GM19467 (cell line): Measurements from ENCODE around the gene SLC7A5.
"Not testable (repeated sequence)": the region's sequence is repeated elsewhere in the genome, so short reads cannot be mapped to it uniquely, and the experiment has no call there.

Experiments used
- ATAC-seq: cut with Tn5 transposase; IDR thresholded peaks from one replicate; pipeline ENCODE4 v1.9.1; 2021; ENCODE audit warnings: mild to moderate bottlenecking, moderate library complexity; ENCODE audit not compliant: unreplicated experiment

The SLC7A5 gene

GRCh38 chr16:87802670-87803069 lies 66.6 kb downstream of the SLC7A5 start:
- no peak for ATAC-seq

GRCh38 chr16:87801679-87802259 lies 67.5 kb downstream of the SLC7A5 start:
- no peak for ATAC-seq

- no peak for ATAC-seq
These were observed 68.8 kb downstream of the SLC7A5 start for GRCh38 chr16:87800497-87800896.

- no peak for ATAC-seq
These were observed 74.0 kb downstream of the SLC7A5 start for GRCh38 chr16:87795336-87795735.

GRCh38 chr16:87794485-87795078 lies 74.7 kb downstream of the SLC7A5 start:
- no peak for ATAC-seq

- ATAC-seq: no peak
These were observed 77.1 kb downstream of the SLC7A5 start for GRCh38 chr16:87792205-87792565.

GRCh38 chr16:87791295-87792204 lies 77.8 kb downstream of the SLC7A5 start:
- ATAC-seq: no peak

- no peak for ATAC-seq
These were observed 78.8 kb downstream of the SLC7A5 start for GRCh38 chr16:87790292-87791100.

- no peak for ATAC-seq
These were observed 79.6 kb downstream of the SLC7A5 start for GRCh38 chr16:87789437-87790291.

GRCh38 chr16:87788730-87789436 lies 80.4 kb downstream of the SLC7A5 start:
- ATAC-seq: not testable (repeated sequence)

GRCh38 chr16:87787451-87788091 lies 81.7 kb downstream of the SLC7A5 start:
- not testable (repeated sequence) for ATAC-seq

GRCh38 chr16:87784812-87785211 lies 84.5 kb downstream of the SLC7A5 start:
- no peak for ATAC-seq

GRCh38 chr16:87782033-87782432 lies 87.3 kb downstream of the SLC7A5 start:
- no peak for ATAC-seq

GRCh38 chr16:87780385-87780989 lies 88.8 kb downstream of the SLC7A5 start:
- no peak for ATAC-seq
